ENCODE data around the gene BCL7A.

The BCL7A gene

GRCh38 chr12:122028165-122028904 is 6.7 kb downstream of the BCL7A start:
- Histone ChIP-seq H3K27me3 (ENCODE audit: control insufficient read depth in 1 of 2, insufficient read depth in 2 of 2, low read length in 2 of 2) (no peaks in the 10 kb centered on the region), H3K36me3 (ENCODE audit: control insufficient read depth in 1 of 2, insufficient read depth in 2 of 2, low read length in 2 of 2) (no peaks in the 10 kb centered on the region), H3K4me3 (ENCODE audit: low read depth in 1 of 2, low read length in 2 of 2) (no peak overlapping the region), H3K4me1 (ENCODE audit: control insufficient read depth in 1 of 2, insufficient read depth in 2 of 2, low read length in 2 of 2) (peaks cover 6 to 14% of the 10 kb centered on the region in 2 donors), H3K9me3 (ENCODE audit: control insufficient read depth in 1 of 2, low read length in 2 of 2) (no peaks in the 10 kb centered on the region), H3K9ac (ENCODE audit: low read depth in 1 of 2, low read length in 2 of 2) (no peak overlapping the region), H3K27ac (ENCODE audit: low read depth, low read length) (no peak overlapping the region)

- H3K27ac ChIP-seq (ENCODE audit: low read depth, low read length), result no peak overlapping the region
- peaks cover 3 to 7% of the 10 kb centered on the region in 2 donors for H3K4me1 ChIP-seq (ENCODE audit: control insufficient read depth in 1 of 2, insufficient read depth in 2 of 2, low read length in 2 of 2)
- H3K36me3 ChIP-seq (ENCODE audit: control insufficient read depth in 1 of 2, insufficient read depth in 2 of 2, low read length in 2 of 2), result no peaks in the 10 kb centered on the region
- no peak overlapping the region for H3K4me3 ChIP-seq (ENCODE audit: low read depth in 1 of 2, low read length in 2 of 2)
- no peaks in the 10 kb centered on the region for H3K27me3 ChIP-seq (ENCODE audit: control insufficient read depth in 1 of 2, insufficient read depth in 2 of 2, low read length in 2 of 2)
- no peaks in the 10 kb centered on the region for H3K9me3 ChIP-seq (ENCODE audit: control insufficient read depth in 1 of 2, low read length in 2 of 2)
- no peak overlapping the region for H3K9ac ChIP-seq (ENCODE audit: low read depth in 1 of 2, low read length in 2 of 2)
Measured at GRCh38 chr12:122028905-122029560, 7.3 kb downstream of the BCL7A start.

- Histone ChIP-seq H3K9me3 (ENCODE audit: control insufficient read depth in 1 of 2, low read length in 2 of 2) (no peaks in the 10 kb centered on the region), H3K36me3 (ENCODE audit: control insufficient read depth in 1 of 2, insufficient read depth in 2 of 2, low read length in 2 of 2) (no peaks in the 10 kb centered on the region), H3K4me1 (ENCODE audit: control insufficient read depth in 1 of 2, insufficient read depth in 2 of 2, low read length in 2 of 2) (peaks cover 0 to 4% of the 10 kb centered on the region in 2 donors), H3K27me3 (ENCODE audit: control insufficient read depth in 1 of 2, insufficient read depth in 2 of 2, low read length in 2 of 2) (no peaks in the 10 kb centered on the region), H3K9ac (ENCODE audit: low read depth in 1 of 2, low read length in 2 of 2) (no peak overlapping the region), H3K27ac (ENCODE audit: low read depth, low read length) (peak overlapping the region; percentile 20), H3K4me3 (ENCODE audit: low read depth in 1 of 2, low read length in 2 of 2) (no peak overlapping the region)
Measured at GRCh38 chr12:122029620-122030423, 8.1 kb downstream of the BCL7A start.

GRCh38 chr12:122030424-122031035 is 8.8 kb downstream of the BCL7A start:
- Histone ChIP-seq H3K4me3 (ENCODE audit: low read depth in 1 of 2, low read length in 2 of 2) (no peak overlapping the region), H3K27me3 (ENCODE audit: control insufficient read depth in 1 of 2, insufficient read depth in 2 of 2, low read length in 2 of 2) (no peaks in the 10 kb centered on the region), H3K36me3 (ENCODE audit: control insufficient read depth in 1 of 2, insufficient read depth in 2 of 2, low read length in 2 of 2) (no peaks in the 10 kb centered on the region), H3K4me1 (ENCODE audit: control insufficient read depth in 1 of 2, insufficient read depth in 2 of 2, low read length in 2 of 2) (peaks cover 0 to 4% of the 10 kb centered on the region in 2 donors), H3K9ac (ENCODE audit: low read depth in 1 of 2, low read length in 2 of 2) (no peak overlapping the region), H3K27ac (ENCODE audit: low read depth, low read length) (no peak overlapping the region), H3K9me3 (ENCODE audit: control insufficient read depth in 1 of 2, low read length in 2 of 2) (no peaks in the 10 kb centered on the region)

- Histone ChIP-seq H3K4me1 (ENCODE audit: control insufficient read depth in 1 of 2, insufficient read depth in 2 of 2, low read length in 2 of 2) (peaks cover 0 to 4% of the 10 kb centered on the region in 2 donors), H3K27ac (ENCODE audit: low read depth, low read length) (no peak overlapping the region), H3K27me3 (ENCODE audit: control insufficient read depth in 1 of 2, insufficient read depth in 2 of 2, low read length in 2 of 2) (no peaks in the 10 kb centered on the region), H3K4me3 (ENCODE audit: low read depth in 1 of 2, low read length in 2 of 2) (no peak overlapping the region), H3K36me3 (ENCODE audit: control insufficient read depth in 1 of 2, insufficient read depth in 2 of 2, low read length in 2 of 2) (no peaks in the 10 kb centered on the region), H3K9ac (ENCODE audit: low read depth in 1 of 2, low read length in 2 of 2) (no peak overlapping the region), H3K9me3 (ENCODE audit: control insufficient read depth in 1 of 2, low read length in 2 of 2) (no peaks in the 10 kb centered on the region)
Measured at GRCh38 chr12:122031342-122032216, 9.9 kb downstream of the BCL7A start.

- H3K27ac ChIP-seq (ENCODE audit: low read depth, low read length), result no peak overlapping the region
- H3K9ac ChIP-seq (ENCODE audit: low read depth in 1 of 2, low read length in 2 of 2), result no peak overlapping the region
- H3K36me3 ChIP-seq (ENCODE audit: control insufficient read depth in 1 of 2, insufficient read depth in 2 of 2, low read length in 2 of 2), result peaks cover 0 to 4% of the 10 kb centered on the region in 2 donors
- no peak overlapping the region for H3K4me3 ChIP-seq (ENCODE audit: low read depth in 1 of 2, low read length in 2 of 2)
- peaks cover 0 to 4% of the 10 kb centered on the region in 2 donors for H3K4me1 ChIP-seq (ENCODE audit: control insufficient read depth in 1 of 2, insufficient read depth in 2 of 2, low read length in 2 of 2)
- H3K9me3 ChIP-seq (ENCODE audit: control insufficient read depth in 1 of 2, low read length in 2 of 2), result no peaks in the 10 kb centered on the region
- no peaks in the 10 kb centered on the region for H3K27me3 ChIP-seq (ENCODE audit: control insufficient read depth in 1 of 2, insufficient read depth in 2 of 2, low read length in 2 of 2)
Measured at GRCh38 chr12:122032580-122032979, 10.9 kb downstream of the BCL7A start.

- no peak overlapping the region for H3K9ac ChIP-seq (ENCODE audit: low read depth in 1 of 2, low read length in 2 of 2)
- no peak overlapping the region for H3K27ac ChIP-seq (ENCODE audit: low read depth, low read length)
- no peaks in the 10 kb centered on the region for H3K27me3 ChIP-seq (ENCODE audit: control insufficient read depth in 1 of 2, insufficient read depth in 2 of 2, low read length in 2 of 2)
- H3K36me3 ChIP-seq (ENCODE audit: control insufficient read depth in 1 of 2, insufficient read depth in 2 of 2, low read length in 2 of 2), result peaks cover 0 to 7% of the 10 kb centered on the region in 2 donors
- H3K4me1 ChIP-seq (ENCODE audit: control insufficient read depth in 1 of 2, insufficient read depth in 2 of 2, low read length in 2 of 2), result peaks cover 4 to 5% of the 10 kb centered on the region in 2 donors
- no peaks in the 10 kb centered on the region for H3K9me3 ChIP-seq (ENCODE audit: control insufficient read depth in 1 of 2, low read length in 2 of 2)
- H3K4me3 ChIP-seq (ENCODE audit: low read depth in 1 of 2, low read length in 2 of 2), result no peak overlapping the region
Measured at GRCh38 chr12:122035292-122035691, 13.6 kb downstream of the BCL7A start.

- peaks cover 7 to 12% of the 10 kb centered on the region in 2 donors for H3K4me1 ChIP-seq (ENCODE audit: control insufficient read depth in 1 of 2, insufficient read depth in 2 of 2, low read length in 2 of 2)
Measured at GRCh38 chr12:122036153-122036552, 14.5 kb downstream of the BCL7A start.

More at GRCh38 chr12:122036153-122036552, 14.5 kb downstream of the BCL7A start:
- peaks cover 0 to 7% of the 10 kb centered on the region in 2 donors for H3K36me3 ChIP-seq (ENCODE audit: control insufficient read depth in 1 of 2, insufficient read depth in 2 of 2, low read length in 2 of 2)
- no peak overlapping the region for H3K27ac ChIP-seq (ENCODE audit: low read depth, low read length)
- H3K4me3 ChIP-seq (ENCODE audit: low read depth in 1 of 2, low read length in 2 of 2), result no peak overlapping the region
- H3K9me3 ChIP-seq (ENCODE audit: control insufficient read depth in 1 of 2, low read length in 2 of 2), result no peaks in the 10 kb centered on the region
- no peak overlapping the region for H3K9ac ChIP-seq (ENCODE audit: low read depth in 1 of 2, low read length in 2 of 2)
- H3K27me3 ChIP-seq (ENCODE audit: control insufficient read depth in 1 of 2, insufficient read depth in 2 of 2, low read length in 2 of 2), result no peaks in the 10 kb centered on the region

Measured in duodenal mucosa (tissue), 2 donors.